CD4-positive, alpha-beta T cell (primary cell): ENCODE data around the gene SLC23A3. TPM values are rescaled to one million over a fixed set of nuclear protein-coding genes. Genes with fewer than 3 reads are reported as not detected.

ENCODE experiments used
- ATAC-seq: fragments of 200-7000 bp; cut with Tn5 transposase; one replicate; pipeline ENCODE4 v1.10.0; 2022; ENCODE audit warnings: mild to moderate bottlenecking; ENCODE audit not compliant: poor library complexity
- CTCF ChIA-PET: fragments of 350-600 bp; sonication (Branson Sonifier 250); formaldehyde crosslinking; loops from one replicate; lab custom pipeline; 2021; ENCODE audit warnings: antibody characterized with exemption, inconsistent platforms; lab: Charles Lee
- POLR2A ChIA-PET: fragments of 350-600 bp; sonication (Branson Sonifier 250); formaldehyde crosslinking; loops from one replicate; lab custom pipeline; 2021; ENCODE audit warnings: antibody characterized with exemption, inconsistent platforms; lab: Charles Lee
- DNase-seq, 14 experiments: peaks; one replicate each; pipeline ENCODE4 v3.0.0-alpha.2; 2013 to 2020; ENCODE audit warnings: mixed read lengths in 2 of 14
- H3K27ac ChIP-seq, 2 donors: one replicate each; pipeline versions ENCODE4 v1.5.1 to v1.7.0; 2013; ENCODE audit warnings: low read length in 2 of 2, low read depth in 1 of 2, mild to moderate bottlenecking in 1 of 2
- H3K27me3 ChIP-seq, 2 experiments: 1 replicate in 1 of 2; 2 replicates in 1 of 2; pipeline versions ENCODE4 v1.6.1 to v1.7.0; 2013; ENCODE audit warnings: low read length in 2 of 2, control low read depth in 1 of 2, mild to moderate bottlenecking in 1 of 2, moderate library complexity in 1 of 2; ENCODE audit not compliant: insufficient read depth in 2 of 2, control insufficient read depth in 1 of 2
- H3K36me3 ChIP-seq: one replicate; pipeline ENCODE4 v1.6.1; 2013; ENCODE audit warnings: low read length, control low read depth; ENCODE audit not compliant: insufficient read depth
- H3K4me1 ChIP-seq: one replicate; pipeline ENCODE4 v1.6.1; 2013; ENCODE audit warnings: low read length, control low read depth; ENCODE audit not compliant: insufficient read depth
- H3K4me3 ChIP-seq: one replicate; pipeline ENCODE4 v1.5.1; 2013; ENCODE audit warnings: mild to moderate bottlenecking, low read length, moderate library complexity
- H3K9me3 ChIP-seq, 2 experiments: 1 replicate in 1 of 2; 2 replicates in 1 of 2; pipeline versions ENCODE4 v1.6.1 to v1.7.0; 2013; ENCODE audit warnings: low read length in 2 of 2, mild to moderate bottlenecking in 2 of 2, control low read depth in 1 of 2, moderate library complexity in 1 of 2; ENCODE audit not compliant: control insufficient read depth in 1 of 2, insufficient read depth in 1 of 2
- H3K27ac Mint-ChIP-seq: one replicate; pipeline ENCODE4 v1.8.0; 2020; ENCODE audit warnings: mixed read lengths
- H3K27me3 Mint-ChIP-seq: one replicate; pipeline ENCODE4 v1.8.0; 2021; ENCODE audit warnings: mixed read lengths
- H3K36me3 Mint-ChIP-seq: one replicate; pipeline ENCODE4 v1.8.0; 2021; ENCODE audit warnings: low read depth, mixed read lengths
- H3K4me1 Mint-ChIP-seq: one replicate; pipeline ENCODE4 v1.8.0; 2021; ENCODE audit warnings: low read depth, mixed read lengths
- H3K4me3 Mint-ChIP-seq: one replicate; pipeline ENCODE4 v1.8.0; 2020; ENCODE audit warnings: mild to moderate bottlenecking, mixed read lengths
- H3K9me3 Mint-ChIP-seq: one replicate; pipeline ENCODE4 v1.8.0; 2020; ENCODE audit warnings: mixed read lengths
- intact Hi-C, 2 experiments: fragments of 100-400 bp; cut with DNase I in 1 of 2; cut with micrococcal nuclease in 1 of 2; formaldehyde crosslinking; loops; one replicate each; pipeline versions ENCODE4 v1.15.1 to v1.9.0; 2023 to 2025; cut with DNase I, micrococcal nuclease
- total RNA-seq, 174 experiments: library from RNA in 2 of 174; stranded (reverse) in 2 of 174; gene quantifications; one replicate each; pipeline ENCODE4 v1.2.3 and lab custom pipeline; 2021 to 2026
- TF ChIP-seq, protein P1 (sequence below): fragments of 200-600 bp; IDR thresholded peaks from one replicate; pipeline ENCODE4 v1.8.0; 2022; ENCODE audit warnings: antibody characterized with exemption, mild to moderate bottlenecking

Gene SLC23A3
- total RNA-seq, 2 experiments from 2014 or later, result 0.36 to 0.96 TPM

DNA sequence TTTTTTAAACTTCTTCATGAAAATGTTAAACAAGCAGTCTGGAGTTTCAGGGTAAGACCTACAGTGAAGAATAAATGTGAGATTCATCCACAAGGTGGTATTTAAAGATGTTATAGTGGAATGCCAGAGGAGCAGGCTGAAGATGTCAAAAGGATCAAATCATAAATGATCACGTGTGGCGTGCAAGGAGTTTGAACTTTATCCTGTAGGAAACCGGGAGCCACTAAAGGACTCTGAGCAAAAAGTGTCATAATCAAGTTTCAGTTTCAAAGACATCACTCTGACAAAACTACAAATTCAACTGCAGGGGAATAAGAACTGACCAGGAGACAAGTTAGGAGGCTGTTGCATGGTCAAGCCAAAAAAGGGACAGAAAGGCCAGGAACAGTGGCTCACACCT, 29.1 kb downstream of the SLC23A3 start:
- no peak overlapping the region for H3K4me3 ChIP-seq

GRCh38 chr2:219133976-219134375, 35.9 kb downstream of the SLC23A3 start:
- ChIA-PET POLR2A (no interaction called here), CTCF (interaction anchor here (0.9 to 1.1 kb wide), 2 partner anchors 123 to 154 kb away, joined by 3 read pairs; no protein-coding TSS in a partner anchor)
- intact Hi-C loops, result no loop called here
- DNase-seq, result no peak
- TF ChIP-seq, protein P1, sequence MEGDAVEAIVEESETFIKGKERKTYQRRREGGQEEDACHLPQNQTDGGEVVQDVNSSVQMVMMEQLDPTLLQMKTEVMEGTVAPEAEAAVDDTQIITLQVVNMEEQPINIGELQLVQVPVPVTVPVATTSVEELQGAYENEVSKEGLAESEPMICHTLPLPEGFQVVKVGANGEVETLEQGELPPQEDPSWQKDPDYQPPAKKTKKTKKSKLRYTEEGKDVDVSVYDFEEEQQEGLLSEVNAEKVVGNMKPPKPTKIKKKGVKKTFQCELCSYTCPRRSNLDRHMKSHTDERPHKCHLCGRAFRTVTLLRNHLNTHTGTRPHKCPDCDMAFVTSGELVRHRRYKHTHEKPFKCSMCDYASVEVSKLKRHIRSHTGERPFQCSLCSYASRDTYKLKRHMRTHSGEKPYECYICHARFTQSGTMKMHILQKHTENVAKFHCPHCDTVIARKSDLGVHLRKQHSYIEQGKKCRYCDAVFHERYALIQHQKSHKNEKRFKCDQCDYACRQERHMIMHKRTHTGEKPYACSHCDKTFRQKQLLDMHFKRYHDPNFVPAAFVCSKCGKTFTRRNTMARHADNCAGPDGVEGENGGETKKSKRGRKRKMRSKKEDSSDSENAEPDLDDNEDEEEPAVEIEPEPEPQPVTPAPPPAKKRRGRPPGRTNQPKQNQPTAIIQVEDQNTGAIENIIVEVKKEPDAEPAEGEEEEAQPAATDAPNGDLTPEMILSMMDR, result no peak
- H3K4me3 Mint-ChIP-seq, result no peak overlapping the region
- no peak overlapping the region for H3K27ac ChIP-seq
- no peak overlapping the region for H3K4me3 ChIP-seq
- peaks cover 51% of the 10 kb centered on the region for H3K36me3 Mint-ChIP-seq
- H3K4me1 ChIP-seq, result no peaks in the 10 kb centered on the region
- no peaks in the 10 kb centered on the region for H3K9me3 ChIP-seq
- H3K36me3 ChIP-seq, result peaks cover 8% of the 10 kb centered on the region
- H3K27me3 Mint-ChIP-seq, result no peaks in the 10 kb centered on the region
- peaks cover 1% of the 10 kb centered on the region for H3K4me1 Mint-ChIP-seq
- ATAC-seq, result no peak
- H3K27ac Mint-ChIP-seq, result no peak overlapping the region
- no peaks in the 10 kb centered on the region for H3K9me3 Mint-ChIP-seq
- H3K27me3 ChIP-seq, result no peaks in the 10 kb centered on the region

More for the DNA sequence above, 29.1 kb downstream of the SLC23A3 start:
- ATAC-seq (no peak), DNase-seq (no peak)
- intact Hi-C loops, result no loop called here
- ChIA-PET CTCF (no interaction called here), POLR2A (no interaction called here)
- Histone ChIP-seq H3K36me3 (peaks cover 49% of the 10 kb centered on the region), H3K27me3 (no peaks in the 10 kb centered on the region), H3K9me3 (no peaks in the 10 kb centered on the region), H3K4me1 (no peaks in the 10 kb centered on the region), H3K27ac (no peak overlapping the region)
- Mint-ChIP-seq H3K27me3 (no peaks in the 10 kb centered on the region), H3K4me3 (no peak overlapping the region), H3K9me3 (no peaks in the 10 kb centered on the region), H3K4me1 (no peaks in the 10 kb centered on the region), H3K27ac (no peak overlapping the region), H3K36me3 (peaks cover 84% of the 10 kb centered on the region)
- TF ChIP-seq, protein P1, result no peak

- Mint-ChIP-seq H3K36me3 (peaks cover 33% of the 10 kb centered on the region), H3K4me1 (peaks cover 5% of the 10 kb centered on the region), H3K27ac (no peak overlapping the region), H3K27me3 (no peaks in the 10 kb centered on the region), H3K9me3 (no peaks in the 10 kb centered on the region), H3K4me3 (no peak overlapping the region)
- intact Hi-C loops, result no loop called here
- ATAC-seq (no peak), DNase-seq (no peak)
- TF ChIP-seq, protein P1, result no peak
- ChIA-PET CTCF (no interaction called here), POLR2A (no interaction called here)
- Histone ChIP-seq H3K4me1 (no peaks in the 10 kb centered on the region), H3K4me3 (no peak overlapping the region), H3K27ac (no peak overlapping the region), H3K36me3 (peaks cover 8% of the 10 kb centered on the region), H3K9me3 (no peaks in the 10 kb centered on the region), H3K27me3 (no peaks in the 10 kb centered on the region)
Observed at GRCh38 chr2:219131744-219132143, 38.1 kb downstream of the SLC23A3 start.
